RWPE2 (cell line): ENCODE data around the gene SCD5.

Experiments used
- ATAC-seq: fragments of 200-7000 bp; cut with Tn5 transposase; 3 replicates; pipeline ENCODE4 v1.9.1; 2021; ENCODE audit warnings: low read depth
- DNase-seq: peaks from one replicate; pipeline ENCODE4 v3.0.0-alpha.2; 2020; ENCODE audit warnings: low spot score
- H3K27ac ChIP-seq: fragments of 450-650 bp; 2 replicates; pipeline ENCODE4 v1.5.1; 2017; ENCODE audit warnings: mild to moderate bottlenecking; ENCODE audit not compliant: poor library complexity, severe bottlenecking
- H3K27me3 ChIP-seq: fragments of 250-450 bp; sonication (Bioruptor Pico); 2 replicates; pipeline ENCODE4 v1.5.1; 2021; ENCODE audit warnings: mild to moderate bottlenecking, moderate library complexity; ENCODE audit not compliant: insufficient read depth, poor library complexity, severe bottlenecking
- H3K36me3 ChIP-seq: fragments of 250-450 bp; sonication (Bioruptor Pico); 2 replicates; pipeline ENCODE4 v1.5.1; 2020; ENCODE audit warnings: low read depth, mild to moderate bottlenecking, moderate library complexity
- H3K4me1 ChIP-seq: fragments of 250-450 bp; sonication (Bioruptor Pico); 2 replicates; pipeline ENCODE4 v1.5.1; 2021; ENCODE audit warnings: mild to moderate bottlenecking, moderate library complexity; ENCODE audit not compliant: insufficient read depth, poor library complexity, severe bottlenecking
- H3K4me3 ChIP-seq: fragments of 250-450 bp; sonication (Bioruptor Pico); 2 replicates; pipeline ENCODE4 v1.5.1; 2021; ENCODE audit warnings: mild to moderate bottlenecking, moderate library complexity; ENCODE audit not compliant: severe bottlenecking
- H3K9me3 ChIP-seq: fragments of 250-450 bp; sonication (Bioruptor Pico); 2 replicates; pipeline ENCODE4 v1.5.1; 2021; ENCODE audit warnings: mild to moderate bottlenecking, moderate library complexity; ENCODE audit not compliant: severe bottlenecking
- CTCF ChIP-seq: fragments of 450-650 bp; IDR thresholded peaks from one replicate; pipeline ENCODE4 v1.5.1; 2017; ENCODE audit warnings: mild to moderate bottlenecking, moderate library complexity; ENCODE audit not compliant: poor library complexity, severe bottlenecking

SCD5 gene

DNA sequence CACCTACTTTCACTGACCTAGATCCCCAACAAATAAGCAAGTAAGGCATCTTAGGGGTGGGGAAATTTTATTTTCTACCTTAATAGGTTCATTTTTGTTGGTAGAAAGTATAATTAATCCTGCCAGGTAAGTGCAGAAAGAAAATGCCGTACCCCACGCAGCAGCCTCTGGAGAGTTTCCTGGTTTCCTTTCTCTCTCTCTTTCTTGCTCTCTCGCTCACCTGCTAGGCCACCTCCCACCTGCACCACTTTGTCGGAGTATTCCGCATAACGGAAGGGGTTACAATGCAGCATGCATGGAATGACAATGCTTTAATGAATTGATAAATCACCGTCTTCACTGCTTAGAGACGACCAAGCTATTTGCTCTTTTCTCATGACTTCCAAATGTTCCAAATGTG is 101.0 kb downstream of the SCD5 start:
- no peak for ATAC-seq
- no peak for DNase-seq
- H3K36me3 ChIP-seq = no peaks in the 10 kb centered on the region
- no peak for TF ChIP-seq CTCF
- no peak overlapping the region for H3K27ac ChIP-seq
- H3K9me3 ChIP-seq = no peaks in the 10 kb centered on the region
- no peak overlapping the region for H3K4me3 ChIP-seq
- no peaks in the 10 kb centered on the region for H3K27me3 ChIP-seq
- no peaks in the 10 kb centered on the region for H3K4me1 ChIP-seq

- Histone ChIP-seq H3K4me3 (no peak overlapping the region), H3K27me3 (no peaks in the 10 kb centered on the region), H3K9me3 (no peaks in the 10 kb centered on the region), H3K27ac (no peak overlapping the region), H3K36me3 (no peaks in the 10 kb centered on the region), H3K4me1 (no peaks in the 10 kb centered on the region)
- DNase-seq = no peak
- no peak for TF ChIP-seq CTCF
- no peak for ATAC-seq
Measured at GRCh38 chr4:82696117-82696860, 102.3 kb downstream of the SCD5 start.

GRCh38 chr4:82694892-82695291 is 103.7 kb downstream of the SCD5 start:
- Histone ChIP-seq H3K4me3 (no peak overlapping the region), H3K27ac (no peak overlapping the region), H3K9me3 (no peaks in the 10 kb centered on the region), H3K27me3 (no peaks in the 10 kb centered on the region), H3K4me1 (no peaks in the 10 kb centered on the region), H3K36me3 (no peaks in the 10 kb centered on the region)
- no peak for TF ChIP-seq CTCF
- ATAC-seq = no peak
- DNase-seq = no peak

GRCh38 chr4:82694046-82694445 is 104.5 kb downstream of the SCD5 start:
- Histone ChIP-seq H3K4me3 (no peak overlapping the region), H3K36me3 (no peaks in the 10 kb centered on the region), H3K9me3 (no peaks in the 10 kb centered on the region), H3K4me1 (no peaks in the 10 kb centered on the region), H3K27ac (no peak overlapping the region), H3K27me3 (no peaks in the 10 kb centered on the region)
- no peak for TF ChIP-seq CTCF
- ATAC-seq (no peak), DNase-seq (no peak)

DNA sequence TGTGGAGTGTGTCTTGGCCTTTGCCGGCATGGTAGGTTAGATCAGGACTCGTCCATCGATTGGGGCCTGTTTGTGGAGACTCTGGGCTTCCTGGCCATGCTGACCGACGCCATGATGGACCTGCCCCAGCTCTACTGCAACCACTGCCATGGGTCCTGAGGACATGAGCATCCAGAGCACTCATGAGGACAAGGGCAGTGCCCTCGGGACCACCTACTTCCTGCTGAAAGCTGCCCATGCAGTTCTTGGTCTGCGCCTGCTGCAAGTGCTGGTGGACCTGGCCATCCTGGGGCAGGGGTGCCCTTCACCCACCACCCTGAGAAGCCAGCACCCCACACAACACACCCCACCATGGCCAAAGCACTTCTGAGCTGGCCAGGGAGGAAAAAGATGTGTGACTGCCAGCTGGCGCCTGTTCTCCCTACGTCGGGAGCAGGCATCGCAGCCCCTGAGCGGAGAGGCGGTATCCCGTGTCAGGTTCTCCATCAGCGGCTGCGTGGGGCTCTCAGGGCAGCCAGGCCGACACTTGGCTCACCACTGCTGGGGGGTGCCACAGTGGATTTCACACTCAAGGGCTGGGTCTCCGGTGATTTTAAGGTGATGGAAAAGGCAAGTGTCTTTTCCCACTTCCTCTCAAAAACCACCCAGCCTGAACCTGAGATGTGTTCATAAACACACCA is 106.4 kb downstream of the SCD5 start:
- Histone ChIP-seq H3K36me3 (no peaks in the 10 kb centered on the region), H3K27me3 (no peaks in the 10 kb centered on the region)

More for the DNA sequence above, 106.4 kb downstream of the SCD5 start:
- Histone ChIP-seq H3K9me3 (no peaks in the 10 kb centered on the region), H3K4me3 (no peak overlapping the region), H3K4me1 (no peaks in the 10 kb centered on the region), H3K27ac (no peak overlapping the region)
- no peak for TF ChIP-seq CTCF
- DNase-seq (no peak), ATAC-seq (no peak)
